ENCODE measurements around the gene FRYL.

DNA sequence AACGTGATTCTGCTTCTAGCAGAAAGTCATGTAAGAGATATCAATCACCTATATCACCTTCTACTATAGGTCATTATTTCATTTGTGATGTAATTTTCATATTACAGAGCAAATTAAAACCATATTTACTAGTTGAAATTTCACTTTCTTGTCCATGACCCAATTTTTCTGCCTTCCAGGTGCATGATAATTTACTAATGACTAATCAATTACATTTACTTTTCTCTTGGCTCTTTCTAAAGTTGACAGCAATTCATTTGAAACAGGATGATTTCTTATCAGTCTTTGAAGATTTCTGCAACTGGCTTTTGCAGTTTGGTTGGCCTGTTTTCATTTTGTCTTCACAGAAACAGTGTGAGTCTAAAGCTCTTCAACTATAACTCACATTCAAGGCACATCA, 208.6 kb downstream of the FRYL start:
- TF ChIP-seq, protein P1, sequence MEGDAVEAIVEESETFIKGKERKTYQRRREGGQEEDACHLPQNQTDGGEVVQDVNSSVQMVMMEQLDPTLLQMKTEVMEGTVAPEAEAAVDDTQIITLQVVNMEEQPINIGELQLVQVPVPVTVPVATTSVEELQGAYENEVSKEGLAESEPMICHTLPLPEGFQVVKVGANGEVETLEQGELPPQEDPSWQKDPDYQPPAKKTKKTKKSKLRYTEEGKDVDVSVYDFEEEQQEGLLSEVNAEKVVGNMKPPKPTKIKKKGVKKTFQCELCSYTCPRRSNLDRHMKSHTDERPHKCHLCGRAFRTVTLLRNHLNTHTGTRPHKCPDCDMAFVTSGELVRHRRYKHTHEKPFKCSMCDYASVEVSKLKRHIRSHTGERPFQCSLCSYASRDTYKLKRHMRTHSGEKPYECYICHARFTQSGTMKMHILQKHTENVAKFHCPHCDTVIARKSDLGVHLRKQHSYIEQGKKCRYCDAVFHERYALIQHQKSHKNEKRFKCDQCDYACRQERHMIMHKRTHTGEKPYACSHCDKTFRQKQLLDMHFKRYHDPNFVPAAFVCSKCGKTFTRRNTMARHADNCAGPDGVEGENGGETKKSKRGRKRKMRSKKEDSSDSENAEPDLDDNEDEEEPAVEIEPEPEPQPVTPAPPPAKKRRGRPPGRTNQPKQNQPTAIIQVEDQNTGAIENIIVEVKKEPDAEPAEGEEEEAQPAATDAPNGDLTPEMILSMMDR (conservative IDR thresholded peaks at IDR 0.05; ENCODE audit: low read length), result no peak
- no peak for TF ChIP-seq EZH2phosphoT487 (IDR thresholded peaks at IDR 0.05; ENCODE audit: borderline replicate concordance)

All from Loucy (cell line).